ENCODE data around the gene INO80E.

INO80E gene

DNA sequence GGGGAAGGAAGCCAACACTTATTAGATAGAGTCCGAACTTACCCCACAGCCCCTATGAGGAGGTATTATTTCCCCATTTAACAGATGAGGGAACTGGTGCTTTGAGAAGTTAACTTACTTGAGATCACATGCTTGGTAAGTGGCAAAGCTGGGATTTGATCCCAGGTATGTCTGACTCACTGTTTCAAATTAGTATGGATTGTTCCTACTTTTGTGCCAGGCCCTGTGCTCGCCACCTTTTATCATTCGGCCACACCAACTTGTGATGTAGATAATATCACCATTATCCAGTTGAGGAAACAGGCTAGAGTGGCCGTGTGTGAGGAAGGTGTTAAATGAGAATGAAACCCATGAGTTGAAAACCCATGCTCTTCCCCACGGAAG is 11.3 kb upstream of the INO80E start:
- Histone ChIP-seq H3K4me2 (ENCODE audit: low read depth, low read length) (no peak overlapping the region), H3K79me2 (ENCODE audit: low read length) (no peaks in the 10 kb centered on the region), H4K20me1 (ENCODE audit: insufficient read depth, low read length) (no peaks in the 10 kb centered on the region), H3F3A (ENCODE audit: insufficient read depth, low read length) (peaks cover 8% of the 10 kb centered on the region; the same call in 1 of the 2 replicates), H2AFZ (ENCODE audit: low read length) (no peak overlapping the region), H3K4me1 (ENCODE audit: low read length) (no peaks in the 10 kb centered on the region), H3K27ac (ENCODE audit: low read length) (no peak overlapping the region), H3K9me2 (replicated peaks; ENCODE audit: insufficient read depth, low read length) (no peaks in the 10 kb centered on the region), H3K4me3 (ENCODE audit: low read length) (no peak overlapping the region), H3K36me3 (replicated peaks; ENCODE audit: insufficient read depth, low read length) (peaks cover 10% of the 10 kb centered on the region; the same call in 1 of the 2 replicates), H3K9me3 (replicated peaks; ENCODE audit: insufficient read depth, low read length) (no peaks in the 10 kb centered on the region), H3K9ac (ENCODE audit: low read length) (no peak overlapping the region), H3K27me3 (replicated peaks; ENCODE audit: insufficient read depth, low read length) (no peaks in the 10 kb centered on the region)
- no peak for DNase-seq
- no peak for TF ChIP-seq EZH2 (optimal IDR thresholded peaks at IDR 0.05; ENCODE audit: low read depth, low read length)
- TF ChIP-seq, protein P1, sequence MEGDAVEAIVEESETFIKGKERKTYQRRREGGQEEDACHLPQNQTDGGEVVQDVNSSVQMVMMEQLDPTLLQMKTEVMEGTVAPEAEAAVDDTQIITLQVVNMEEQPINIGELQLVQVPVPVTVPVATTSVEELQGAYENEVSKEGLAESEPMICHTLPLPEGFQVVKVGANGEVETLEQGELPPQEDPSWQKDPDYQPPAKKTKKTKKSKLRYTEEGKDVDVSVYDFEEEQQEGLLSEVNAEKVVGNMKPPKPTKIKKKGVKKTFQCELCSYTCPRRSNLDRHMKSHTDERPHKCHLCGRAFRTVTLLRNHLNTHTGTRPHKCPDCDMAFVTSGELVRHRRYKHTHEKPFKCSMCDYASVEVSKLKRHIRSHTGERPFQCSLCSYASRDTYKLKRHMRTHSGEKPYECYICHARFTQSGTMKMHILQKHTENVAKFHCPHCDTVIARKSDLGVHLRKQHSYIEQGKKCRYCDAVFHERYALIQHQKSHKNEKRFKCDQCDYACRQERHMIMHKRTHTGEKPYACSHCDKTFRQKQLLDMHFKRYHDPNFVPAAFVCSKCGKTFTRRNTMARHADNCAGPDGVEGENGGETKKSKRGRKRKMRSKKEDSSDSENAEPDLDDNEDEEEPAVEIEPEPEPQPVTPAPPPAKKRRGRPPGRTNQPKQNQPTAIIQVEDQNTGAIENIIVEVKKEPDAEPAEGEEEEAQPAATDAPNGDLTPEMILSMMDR (IDR thresholded peaks at IDR 0.05; ENCODE audit: low read length): no peak
- TF ChIP-seq EZH2phosphoT487 (IDR thresholded peaks at IDR 0.05; ENCODE audit: low read length): no peak

DNA sequence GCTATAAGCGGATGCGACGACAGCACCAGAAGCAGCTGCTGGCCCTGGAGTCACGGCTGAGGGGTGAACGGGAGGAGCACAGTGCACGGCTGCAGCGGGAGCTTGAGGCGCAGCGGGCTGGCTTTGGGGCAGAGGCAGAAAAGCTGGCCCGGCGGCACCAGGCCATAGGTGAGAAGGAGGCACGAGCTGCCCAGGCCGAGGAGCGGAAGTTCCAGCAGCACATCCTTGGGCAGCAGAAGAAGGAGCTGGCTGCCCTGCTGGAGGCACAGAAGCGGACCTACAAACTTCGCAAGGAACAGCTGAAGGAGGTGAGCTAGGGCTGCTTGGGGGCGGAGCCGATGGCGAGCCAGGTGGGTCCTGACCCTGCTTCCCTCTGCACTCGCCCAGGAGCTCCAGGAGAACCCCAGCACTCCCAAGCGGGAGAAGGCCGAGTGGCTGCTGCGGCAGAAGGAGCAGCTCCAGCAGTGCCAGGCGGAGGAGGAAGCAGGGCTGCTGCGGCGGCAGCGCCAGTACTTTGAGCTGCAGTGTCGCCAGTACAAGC is 10.7 kb upstream of the INO80E start:
- Histone ChIP-seq H3K4me3 (ENCODE audit: low read length) (no peak overlapping the region), H3K36me3 (replicated peaks; ENCODE audit: insufficient read depth, low read length) (peaks cover 10% of the 10 kb centered on the region; the same call in 1 of the 2 replicates), H3K27me3 (replicated peaks; ENCODE audit: insufficient read depth, low read length) (no peaks in the 10 kb centered on the region), H3K79me2 (ENCODE audit: low read length) (no peaks in the 10 kb centered on the region), H3K4me2 (ENCODE audit: low read depth, low read length) (no peak overlapping the region), H3K4me1 (ENCODE audit: low read length) (no peaks in the 10 kb centered on the region), H3K9ac (ENCODE audit: low read length) (no peak overlapping the region), H2AFZ (ENCODE audit: low read length) (no peak overlapping the region), H3F3A (ENCODE audit: insufficient read depth, low read length) (peaks cover 9% of the 10 kb centered on the region; the same call in 1 of the 2 replicates), H3K9me2 (replicated peaks; ENCODE audit: insufficient read depth, low read length) (no peaks in the 10 kb centered on the region), H4K20me1 (ENCODE audit: insufficient read depth, low read length) (no peaks in the 10 kb centered on the region), H3K9me3 (replicated peaks; ENCODE audit: insufficient read depth, low read length) (no peaks in the 10 kb centered on the region), H3K27ac (ENCODE audit: low read length) (no peak overlapping the region)
- no peak for TF ChIP-seq EZH2 (optimal IDR thresholded peaks at IDR 0.05; ENCODE audit: low read depth, low read length)
- TF ChIP-seq EZH2phosphoT487 (IDR thresholded peaks at IDR 0.05; ENCODE audit: low read length): no peak
- TF ChIP-seq, protein P1 (IDR thresholded peaks at IDR 0.05; ENCODE audit: low read length): no peak
- no peak for DNase-seq

DNA sequence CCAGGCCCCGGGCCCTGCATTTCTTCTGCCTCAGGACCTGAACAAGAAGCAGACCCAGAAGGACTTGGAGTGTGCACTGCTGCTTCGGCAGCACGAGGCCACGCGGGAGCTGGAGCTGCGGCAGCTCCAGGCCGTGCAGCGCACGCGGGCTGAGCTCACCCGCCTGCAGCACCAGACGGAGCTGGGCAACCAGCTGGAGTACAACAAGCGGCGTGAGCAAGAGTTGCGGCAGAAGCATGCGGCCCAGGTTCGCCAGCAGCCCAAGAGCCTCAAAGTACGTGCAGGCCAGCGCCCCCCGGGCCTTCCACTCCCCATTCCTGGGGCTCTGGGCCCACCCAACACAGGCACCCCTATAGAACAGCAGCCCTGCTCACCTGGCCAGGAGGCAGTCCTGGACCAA is 9.8 kb upstream of the INO80E start:
- peaks cover 9% of the 10 kb centered on the region; the same call in 1 of the 2 replicates for H3F3A ChIP-seq (ENCODE audit: insufficient read depth, low read length)
- no peaks in the 10 kb centered on the region for H3K79me2 ChIP-seq (ENCODE audit: low read length)
- no peaks in the 10 kb centered on the region for H4K20me1 ChIP-seq (ENCODE audit: insufficient read depth, low read length)
- H3K9me3 ChIP-seq (replicated peaks; ENCODE audit: insufficient read depth, low read length): no peaks in the 10 kb centered on the region
- H3K27me3 ChIP-seq (replicated peaks; ENCODE audit: insufficient read depth, low read length): no peaks in the 10 kb centered on the region
- H2AFZ ChIP-seq (ENCODE audit: low read length): no peak overlapping the region
- H3K4me1 ChIP-seq (ENCODE audit: low read length): no peaks in the 10 kb centered on the region
- no peak overlapping the region for H3K9ac ChIP-seq (ENCODE audit: low read length)
- DNase-seq: no peak
- no peaks in the 10 kb centered on the region for H3K9me2 ChIP-seq (replicated peaks; ENCODE audit: insufficient read depth, low read length)
- peaks cover 8% of the 10 kb centered on the region; the same call in 1 of the 2 replicates for H3K36me3 ChIP-seq (replicated peaks; ENCODE audit: insufficient read depth, low read length)
- no peak for TF ChIP-seq EZH2 (optimal IDR thresholded peaks at IDR 0.05; ENCODE audit: low read depth, low read length)
- TF ChIP-seq, protein P1 (IDR thresholded peaks at IDR 0.05; ENCODE audit: low read length): no peak
- TF ChIP-seq EZH2phosphoT487 (IDR thresholded peaks at IDR 0.05; ENCODE audit: low read length): no peak
- no peak overlapping the region for H3K27ac ChIP-seq (ENCODE audit: low read length)
- no peak overlapping the region for H3K4me3 ChIP-seq (ENCODE audit: low read length)
- H3K4me2 ChIP-seq (ENCODE audit: low read depth, low read length): no peak overlapping the region
